Type B pancreatic cell (in vitro differentiated cells): ENCODE results near the gene COL6A1. TPM values are rescaled to one million over a fixed set of nuclear protein-coding genes. Genes with fewer than 3 reads are reported as not detected.

Experiments used
- DNase-seq: peaks from one replicate; pipeline ENCODE4 v3.0.0; 2021; ENCODE audit warnings: mixed read lengths; ENCODE audit not compliant: unreplicated experiment; ENCODE audit errors: extremely low spot score
- H3K27ac Mint-ChIP-seq: 2 replicates; pipeline ENCODE4 v1.8.0; 2021; ENCODE audit warnings: mild to moderate bottlenecking, mixed read lengths
- H3K27me3 Mint-ChIP-seq: 2 replicates; pipeline ENCODE4 v1.8.0; 2021; ENCODE audit warnings: mixed read lengths
- H3K36me3 Mint-ChIP-seq: 2 replicates; pipeline ENCODE4 v1.8.0; 2021; ENCODE audit warnings: mixed read lengths
- H3K4me1 Mint-ChIP-seq: one replicate; pipeline ENCODE4 v1.8.0; 2021; ENCODE audit warnings: mixed read lengths; ENCODE audit not compliant: unreplicated experiment
- H3K4me3 Mint-ChIP-seq: 2 replicates; pipeline ENCODE4 v1.8.0; 2021; ENCODE audit warnings: mild to moderate bottlenecking, mixed read lengths
- H3K9me3 Mint-ChIP-seq: 2 replicates; pipeline ENCODE4 v1.8.0; 2021; ENCODE audit warnings: mixed read lengths
- total RNA-seq: library from RNA; stranded (reverse); gene quantifications from 2 replicates; pipeline ENCODE4 v1.2.1, GENCODE V29; 2021; ENCODE audit warnings: low replicate concordance
- TF ChIP-seq, protein P1 (sequence below): fragments of 200-600 bp; sonication (generic); conservative IDR thresholded peaks from 2 replicates; pipeline ENCODE4 v1.5.0; 2021; ENCODE audit warnings: antibody characterized with exemption, mild to moderate bottlenecking

Gene COL6A1
- total RNA-seq, 1 donor from 2014 or later, result 167 TPM

GRCh38 chr21:46001821-46002681 lies 20.5 kb downstream of the COL6A1 start:
- Mint-ChIP-seq H3K27ac (no peak overlapping the region), H3K27me3 (no peaks in the 10 kb centered on the region), H3K4me3 (no peak overlapping the region), H3K36me3 (no peaks in the 10 kb centered on the region), H3K4me1 (peaks cover 5% of the 10 kb centered on the region), H3K9me3 (no peaks in the 10 kb centered on the region)
- TF ChIP-seq, protein P1, sequence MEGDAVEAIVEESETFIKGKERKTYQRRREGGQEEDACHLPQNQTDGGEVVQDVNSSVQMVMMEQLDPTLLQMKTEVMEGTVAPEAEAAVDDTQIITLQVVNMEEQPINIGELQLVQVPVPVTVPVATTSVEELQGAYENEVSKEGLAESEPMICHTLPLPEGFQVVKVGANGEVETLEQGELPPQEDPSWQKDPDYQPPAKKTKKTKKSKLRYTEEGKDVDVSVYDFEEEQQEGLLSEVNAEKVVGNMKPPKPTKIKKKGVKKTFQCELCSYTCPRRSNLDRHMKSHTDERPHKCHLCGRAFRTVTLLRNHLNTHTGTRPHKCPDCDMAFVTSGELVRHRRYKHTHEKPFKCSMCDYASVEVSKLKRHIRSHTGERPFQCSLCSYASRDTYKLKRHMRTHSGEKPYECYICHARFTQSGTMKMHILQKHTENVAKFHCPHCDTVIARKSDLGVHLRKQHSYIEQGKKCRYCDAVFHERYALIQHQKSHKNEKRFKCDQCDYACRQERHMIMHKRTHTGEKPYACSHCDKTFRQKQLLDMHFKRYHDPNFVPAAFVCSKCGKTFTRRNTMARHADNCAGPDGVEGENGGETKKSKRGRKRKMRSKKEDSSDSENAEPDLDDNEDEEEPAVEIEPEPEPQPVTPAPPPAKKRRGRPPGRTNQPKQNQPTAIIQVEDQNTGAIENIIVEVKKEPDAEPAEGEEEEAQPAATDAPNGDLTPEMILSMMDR, result no peak
- no peak for DNase-seq

DNA sequence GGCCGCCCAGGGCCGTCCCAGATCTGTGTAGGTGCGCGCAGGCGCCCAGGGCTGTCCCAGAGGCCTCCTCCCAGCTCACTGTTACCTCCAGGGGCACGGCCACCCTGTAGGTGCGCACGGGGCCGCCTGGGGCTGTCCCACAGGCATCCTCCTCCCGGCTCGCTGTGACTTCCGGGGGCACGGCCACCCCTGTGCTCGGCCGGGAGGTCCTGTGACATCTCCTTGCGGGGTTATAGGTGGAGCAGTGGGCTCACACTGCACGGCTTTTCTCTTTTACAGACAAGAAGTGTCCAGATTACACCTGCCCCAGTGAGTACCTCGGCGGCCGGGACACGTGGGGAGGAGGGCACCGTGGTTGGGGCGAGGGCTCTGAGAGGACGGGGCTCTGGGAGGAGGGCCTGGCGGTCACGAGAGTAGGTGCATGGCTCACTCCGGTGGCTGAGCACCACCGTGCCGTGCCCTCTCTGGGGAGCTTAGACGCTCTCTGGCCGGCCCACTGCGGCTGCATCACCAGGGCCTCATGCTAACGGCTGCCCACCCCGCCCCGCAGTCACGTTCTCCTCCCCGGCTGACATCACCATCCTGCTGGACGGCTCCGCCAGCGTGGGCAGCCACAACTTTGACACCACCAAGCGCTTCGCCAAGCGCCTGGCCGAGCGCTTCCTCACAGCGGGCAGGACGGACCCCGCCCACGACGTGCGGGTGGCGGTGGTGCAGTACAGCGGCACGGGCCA lies 21.4 kb downstream of the COL6A1 start:
- H3K27ac Mint-ChIP-seq, result no peak overlapping the region
- TF ChIP-seq, protein P1, result no peak
- peaks cover 5% of the 10 kb centered on the region for H3K4me1 Mint-ChIP-seq
- H3K27me3 Mint-ChIP-seq, result no peaks in the 10 kb centered on the region
- no peaks in the 10 kb centered on the region for H3K36me3 Mint-ChIP-seq
- H3K4me3 Mint-ChIP-seq, result no peak overlapping the region
- no peaks in the 10 kb centered on the region for H3K9me3 Mint-ChIP-seq
- DNase-seq, result no peak

- Mint-ChIP-seq H3K4me1 (peaks cover 5% of the 10 kb centered on the region), H3K36me3 (no peaks in the 10 kb centered on the region), H3K9me3 (no peaks in the 10 kb centered on the region), H3K27ac (no peak overlapping the region), H3K4me3 (no peak overlapping the region), H3K27me3 (no peaks in the 10 kb centered on the region)
- TF ChIP-seq, protein P1, result no peak
- DNase-seq, result no peak
Measured at GRCh38 chr21:46003575-46004007, 22.0 kb downstream of the COL6A1 start.

GRCh38 chr21:46004168-46004861 lies 22.7 kb downstream of the COL6A1 start:
- peaks cover 5% of the 10 kb centered on the region for H3K4me1 Mint-ChIP-seq
- no peak overlapping the region for H3K27ac Mint-ChIP-seq
- no peaks in the 10 kb centered on the region for H3K27me3 Mint-ChIP-seq
- H3K9me3 Mint-ChIP-seq, result no peaks in the 10 kb centered on the region
- H3K4me3 Mint-ChIP-seq, result no peak overlapping the region
- H3K36me3 Mint-ChIP-seq, result no peaks in the 10 kb centered on the region
- TF ChIP-seq, protein P1, result no peak
- no peak for DNase-seq

- Mint-ChIP-seq H3K36me3 (no peaks in the 10 kb centered on the region), H3K27ac (no peak overlapping the region), H3K4me1 (peaks cover 10% of the 10 kb centered on the region), H3K4me3 (no peak overlapping the region), H3K9me3 (no peaks in the 10 kb centered on the region), H3K27me3 (no peaks in the 10 kb centered on the region)
- TF ChIP-seq, protein P1, result no peak
- DNase-seq, result no peak
Measured at GRCh38 chr21:46005081-46005480, 23.5 kb downstream of the COL6A1 start.
